ENCODE data around the gene CFAP99.
A peak's percentile ranks its signal among the peaks of the same experiment; 100 is the strongest.

The CFAP99 gene

DNA sequence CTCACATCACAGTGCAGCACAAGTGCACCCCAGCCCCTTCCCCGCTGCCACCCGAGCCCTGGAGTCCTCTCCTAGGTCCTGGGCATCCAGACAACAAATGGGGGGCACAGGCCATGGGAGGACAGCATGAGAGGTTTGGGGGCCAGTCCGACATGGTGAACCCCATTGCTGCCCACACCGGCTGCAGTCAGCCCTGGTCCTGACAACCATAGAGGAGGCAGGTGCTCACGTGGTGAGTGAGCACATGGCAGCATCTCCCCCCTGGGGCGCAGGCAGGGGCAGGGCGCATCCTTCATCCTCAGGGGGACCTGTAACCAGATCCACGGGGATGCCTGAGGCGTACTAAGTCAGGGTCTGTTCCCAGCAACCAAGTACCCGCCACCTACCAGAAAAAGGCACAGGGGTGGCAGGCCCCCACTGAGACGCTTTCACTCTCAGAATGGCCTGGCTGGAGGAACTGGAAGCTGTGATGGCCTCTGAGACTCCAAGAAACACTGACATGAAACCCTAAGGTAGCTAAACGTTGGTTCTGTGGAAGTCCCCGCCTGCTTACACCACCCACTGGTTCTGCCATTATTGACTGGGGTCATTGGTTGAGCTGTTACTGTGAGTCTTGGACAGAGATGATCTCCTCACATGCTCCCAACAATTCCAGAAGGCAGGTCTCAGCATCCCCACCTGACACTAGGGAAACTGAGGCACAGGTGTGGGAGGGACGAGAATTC is 6.8 kb upstream of the CFAP99 start:
- no peak for DNase-seq

DNA sequence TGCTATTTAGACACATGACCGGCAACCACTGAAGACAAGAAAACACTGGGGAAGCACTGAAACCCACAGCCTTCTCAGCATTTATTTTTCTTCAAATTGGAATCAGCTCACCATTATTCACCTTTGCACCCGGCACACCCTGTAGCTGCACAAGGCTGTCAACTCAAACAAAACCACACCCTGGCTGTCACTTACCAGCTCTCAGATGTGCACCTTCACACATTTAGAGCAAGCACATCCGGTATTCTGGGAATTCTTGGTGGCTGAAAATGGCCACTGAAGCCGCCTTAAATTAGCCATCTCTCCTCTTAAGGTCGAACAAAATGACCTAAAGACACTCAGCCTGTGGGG is 6.2 kb upstream of the CFAP99 start:
- no peak for DNase-seq

DNA sequence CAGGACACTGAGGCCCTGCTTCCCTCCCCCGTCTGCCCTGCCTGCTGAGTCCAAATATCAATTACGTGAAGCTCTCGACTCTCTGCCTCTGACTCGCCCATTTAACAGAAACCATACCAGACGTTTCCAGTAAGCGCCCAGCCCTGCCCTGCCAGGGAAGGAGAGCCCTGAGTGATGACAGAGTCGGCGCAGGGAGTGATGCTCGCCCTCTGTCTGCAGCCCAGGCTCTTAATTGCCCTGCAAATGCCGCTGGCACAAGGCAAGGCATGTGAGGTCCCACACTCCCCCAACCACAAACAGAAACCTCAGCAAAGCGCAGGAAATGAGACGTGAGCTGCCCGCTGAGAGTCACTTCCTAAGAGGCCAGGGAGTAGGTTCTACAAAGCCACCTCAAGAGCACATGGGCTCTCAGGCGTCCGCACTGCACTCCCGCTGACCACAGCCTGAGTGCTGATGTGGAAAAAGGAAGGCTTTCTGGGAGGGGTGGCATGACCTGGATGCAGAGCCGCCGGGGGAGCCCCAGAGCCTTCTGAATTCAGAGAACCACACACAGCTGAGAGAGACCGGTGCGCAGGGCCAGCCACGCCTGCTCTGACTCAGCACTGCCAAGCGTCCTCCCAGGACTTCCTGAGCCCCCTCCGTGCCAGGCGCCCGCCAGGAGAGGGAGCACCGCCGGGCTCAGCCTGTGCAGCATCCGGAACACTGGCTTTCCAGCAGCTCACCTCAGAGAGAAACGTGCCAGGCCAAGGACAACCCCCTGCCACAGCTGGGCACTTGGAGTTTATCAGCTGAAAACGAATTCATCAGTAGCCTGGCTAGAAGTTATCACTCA is 5.7 kb upstream of the CFAP99 start:
- DNase-seq = peak in 43 of 51 donors; percentile 19 to 84 (median 67)

- DNase-seq = no peak
These were observed 4.7 kb upstream of the CFAP99 start for GRCh38 chr4:2413821-2414610.

DNA sequence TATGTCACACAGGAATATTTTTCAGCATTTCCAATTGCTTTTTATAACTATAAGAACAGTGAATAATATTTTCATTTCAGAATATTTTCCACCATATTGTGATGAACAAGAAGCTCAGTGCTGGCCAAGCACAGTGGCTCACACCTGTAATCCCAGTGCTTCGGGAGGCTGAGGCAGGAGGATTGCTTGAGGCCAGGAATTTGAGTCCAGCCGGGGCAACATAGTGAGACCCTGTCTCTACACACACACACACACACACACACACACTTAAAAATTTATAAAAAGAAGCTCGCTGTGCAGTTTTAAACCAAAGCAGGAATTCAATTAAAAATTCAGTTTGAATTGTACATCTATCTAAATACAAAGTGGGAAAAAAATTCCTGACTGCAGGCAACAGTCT is 3.5 kb upstream of the CFAP99 start:
- DNase-seq = no peak

DNA sequence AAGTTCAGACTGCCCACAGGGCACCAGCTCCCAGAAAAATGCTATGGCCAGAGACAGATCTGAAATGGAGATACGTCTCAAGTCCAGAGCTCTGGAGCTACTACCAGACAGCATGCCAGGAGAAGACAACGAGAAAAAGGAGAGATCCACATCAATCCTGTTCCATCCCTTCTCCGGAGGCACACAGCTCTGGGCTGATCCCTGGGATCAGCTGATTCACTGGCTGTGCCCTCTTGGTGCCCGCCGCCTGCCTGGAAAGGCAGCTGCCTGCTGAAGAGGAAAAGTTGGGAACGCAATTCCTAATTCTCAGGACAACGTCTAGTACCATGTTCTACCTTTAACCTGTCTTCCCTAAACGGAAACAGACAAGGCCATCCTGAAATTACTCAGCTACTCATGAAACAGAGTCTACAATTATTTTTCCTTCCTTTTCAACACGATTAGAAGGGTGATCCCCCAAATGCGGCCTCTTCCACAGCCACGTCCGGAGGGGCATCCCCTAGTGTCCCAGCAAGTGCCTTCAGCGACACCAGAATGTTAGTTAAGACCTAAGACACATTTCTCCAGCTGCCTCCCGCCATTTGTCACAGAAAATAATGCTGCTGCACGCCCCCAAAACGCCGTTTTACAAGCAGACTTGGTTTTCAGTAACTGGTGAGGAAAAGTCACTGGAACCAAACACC is 2.7 kb upstream of the CFAP99 start:
- no peak for DNase-seq

DNA sequence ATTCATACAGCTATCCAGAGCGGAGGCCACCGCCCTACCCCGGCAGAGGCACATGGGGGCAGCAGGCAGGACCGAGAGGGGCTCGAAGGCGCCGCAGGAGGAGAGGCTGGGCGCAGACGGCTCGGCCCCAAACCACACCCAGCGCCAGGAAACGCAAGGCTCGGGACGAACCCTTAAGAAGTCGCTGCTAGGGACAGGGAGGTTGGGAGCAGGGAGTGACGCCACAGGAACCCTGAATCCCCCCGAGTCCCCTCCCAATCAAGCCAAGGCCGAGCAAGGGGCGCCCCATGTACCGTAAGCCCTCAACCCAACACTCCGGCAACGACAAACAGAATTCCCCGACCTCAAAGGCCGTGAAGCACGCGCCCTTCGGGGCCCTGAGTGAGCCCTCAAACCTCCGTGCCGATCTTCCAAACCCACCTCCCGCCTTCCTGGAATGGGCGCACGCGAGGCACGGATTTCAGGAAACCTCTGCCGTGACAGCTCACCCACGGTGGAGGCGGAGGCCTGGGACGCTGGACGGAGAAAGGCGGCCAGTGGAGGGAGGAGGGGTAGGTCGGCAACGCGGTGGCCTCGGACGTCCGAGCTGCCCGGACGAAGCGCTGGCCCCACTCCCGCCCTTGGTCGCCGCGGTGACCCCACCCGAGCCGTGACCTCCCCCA is 2.1 kb upstream of the CFAP99 start:
- peak in 5 of 51 donors; percentile 20 to 49 (median 31) for DNase-seq

DNA sequence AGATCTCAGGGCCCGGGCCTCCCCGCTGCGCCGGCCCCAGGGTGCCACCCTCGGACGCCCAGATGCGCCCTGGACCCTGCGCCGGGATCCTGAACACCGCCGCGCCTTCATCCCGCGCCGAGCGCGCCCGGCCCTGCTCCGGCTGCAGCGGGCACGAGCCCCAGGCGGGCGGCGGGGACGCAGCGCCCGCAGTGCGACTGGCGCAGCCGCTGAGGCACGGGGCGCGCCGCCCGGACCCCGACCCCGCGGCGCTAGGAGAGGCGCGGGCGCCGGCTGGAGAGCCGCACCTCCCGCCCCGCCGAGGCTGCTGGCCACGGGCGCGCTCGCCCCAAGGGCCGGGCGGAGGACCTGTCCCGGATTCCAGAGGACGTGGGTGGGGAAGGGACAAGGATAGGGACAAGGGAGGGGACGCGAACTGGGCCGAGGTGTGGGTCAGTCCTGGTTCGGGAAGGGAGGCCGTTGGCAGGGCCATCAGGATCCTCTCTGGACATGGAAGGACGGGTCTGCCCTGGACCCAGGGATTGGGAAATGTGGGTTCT is 1.5 kb upstream of the CFAP99 start:
- peak in 3 of 51 donors; percentile 7 to 31 (median 20) for DNase-seq

- peak in 5 of 51 donors; percentile 36 to 72 (median 47) for DNase-seq
These were observed 748 bp upstream of the CFAP99 start, which contains the start of gene ZFYVE28 for GRCh38 chr4:2417765-2418649. TSS of gene ZFYVE28 (minus strand) at chr4:2418645. CDS start at chr4:2418323, 322 bp downstream.

DNA sequence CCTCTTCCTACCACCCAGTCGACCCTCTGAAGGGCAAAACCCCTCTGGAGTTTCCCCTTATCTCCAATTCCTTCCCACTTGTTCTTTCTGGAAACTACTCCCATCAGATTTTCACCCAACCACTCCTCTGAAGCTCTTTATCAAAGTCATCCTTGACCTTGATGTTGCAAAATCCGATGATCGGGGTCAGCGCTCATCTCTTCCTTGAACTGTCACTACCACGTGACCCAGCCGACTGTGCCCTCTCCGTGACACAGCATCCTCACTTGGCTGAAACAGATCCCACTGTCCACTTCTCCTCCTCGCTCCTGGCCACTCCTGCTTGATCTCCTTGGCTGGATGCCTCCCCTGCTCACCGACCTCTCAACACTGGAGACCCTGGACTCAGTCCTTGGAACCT is 1.1 kb downstream of the CFAP99 start:
- no peak for DNase-seq

DNA sequence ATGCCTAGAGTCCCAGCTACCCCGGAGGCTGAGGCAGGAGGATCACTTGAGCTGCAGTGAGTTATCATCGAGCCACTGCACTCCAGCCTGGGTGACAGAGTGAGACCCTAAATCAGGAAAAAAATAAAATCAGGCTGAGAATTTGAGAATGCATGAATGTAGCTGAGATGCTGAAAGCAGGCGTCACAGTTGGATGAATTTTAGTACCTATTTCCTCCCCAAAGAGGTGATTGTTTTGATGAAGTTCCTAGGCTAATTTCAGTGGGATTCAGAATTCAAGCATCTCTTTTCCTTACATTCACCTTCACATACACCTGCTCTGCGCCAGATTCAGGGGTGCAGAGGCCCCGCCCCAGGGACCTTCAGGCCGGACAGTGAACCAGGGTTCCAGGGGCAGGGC is 3.2 kb downstream of the CFAP99 start:
- no peak for DNase-seq

- DNase-seq = no peak
These were observed 4.3 kb downstream of the CFAP99 start for GRCh38 chr4:2423066-2423465.

GRCh38 chr4:2423695-2424094 is 4.9 kb downstream of the CFAP99 start:
- DNase-seq = no peak

GRCh38 chr4:2424581-2424980 is 5.8 kb downstream of the CFAP99 start:
- DNase-seq = no peak

GRCh38 chr4:2425386-2426068 is 6.8 kb downstream of the CFAP99 start:
- DNase-seq = no peak

DNA sequence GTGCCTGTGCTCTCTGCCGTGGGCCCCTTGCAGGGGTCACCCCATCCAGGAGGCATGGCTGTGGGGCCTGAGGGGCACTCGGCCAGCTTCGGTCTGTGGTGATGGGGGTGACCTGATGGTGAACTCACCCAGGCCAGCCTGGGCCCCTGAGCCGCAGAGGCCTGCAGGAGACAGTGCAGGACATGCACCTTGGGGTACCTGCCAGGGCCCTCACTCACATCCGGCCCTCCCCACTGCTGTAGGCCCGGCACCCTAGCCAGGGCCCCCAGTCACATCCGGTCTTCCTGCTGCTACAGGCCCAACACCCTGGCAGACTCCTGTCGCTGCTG is 7.3 kb downstream of the CFAP99 start:
- DNase-seq = no peak

- no peak for DNase-seq
These were observed 8.0 kb downstream of the CFAP99 start for GRCh38 chr4:2426711-2427275.

All from hypothalamus (tissue), 51 donors.